Measurements from ENCODE around the gene CLEC18B.
"Not testable (repeated sequence)": the region's sequence is repeated elsewhere in the genome, so short reads cannot be mapped to it uniquely, and the experiment has no call there.

Gene CLEC18B

GRCh38 chr16:74404148-74404933 is 16.9 kb downstream of the CLEC18B start:
- not testable (repeated sequence) for DNase-seq

DNA sequence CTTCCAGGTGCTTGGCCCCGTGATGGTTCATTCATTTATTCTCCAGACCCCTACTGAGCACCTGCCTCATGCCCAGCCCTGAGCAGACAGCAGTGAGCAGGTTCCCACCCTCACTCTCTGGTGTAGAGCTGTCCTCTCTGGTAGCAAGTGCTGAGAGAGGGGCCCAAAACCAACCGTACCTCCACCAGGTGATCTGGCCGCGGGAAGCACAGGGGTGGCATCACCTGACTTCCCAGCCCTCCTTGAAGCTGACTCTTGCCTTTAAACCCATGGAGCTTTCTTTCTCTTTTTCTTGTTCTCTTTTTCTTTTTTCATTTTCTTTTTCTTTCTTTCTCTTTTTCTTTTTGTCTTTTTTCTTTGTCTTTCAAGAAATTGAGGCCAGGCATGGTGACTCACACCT is 21.0 kb downstream of the CLEC18B start:
- not testable (repeated sequence) for DNase-seq

GRCh38 chr16:74398212-74398895 is 22.9 kb downstream of the CLEC18B start:
- DNase-seq, result peak; percentile 33

DNA sequence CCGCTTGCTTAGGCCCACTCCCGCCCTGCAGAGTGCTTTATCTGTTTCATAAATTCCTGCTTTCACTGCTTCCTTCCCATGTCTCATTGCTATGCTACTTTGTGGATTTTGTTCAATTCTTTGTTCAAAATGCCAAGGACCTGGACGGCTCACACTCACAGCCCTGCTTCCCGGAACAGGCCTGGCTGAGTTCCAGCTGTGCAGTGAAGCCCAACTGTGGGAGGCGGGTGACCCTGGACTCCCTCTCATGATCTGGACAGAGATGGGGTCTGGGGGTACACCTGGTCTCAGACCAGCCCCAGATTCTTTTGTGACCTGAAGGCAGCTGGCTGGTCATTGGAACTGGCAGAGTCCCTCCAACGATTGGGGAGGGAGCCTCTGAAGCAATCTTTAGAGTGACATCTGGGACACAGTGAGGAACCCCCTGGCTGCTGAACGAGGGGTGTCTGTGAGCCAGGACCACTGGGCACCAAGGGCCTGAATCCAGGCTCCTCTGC is 24.7 kb downstream of the CLEC18B start:
- peak; percentile 46 for DNase-seq

- DNase-seq, result not testable (repeated sequence)
Observed at GRCh38 chr16:74394604-74395003, 26.7 kb downstream of the CLEC18B start.

- DNase-seq, result not testable (repeated sequence)
Observed at GRCh38 chr16:74394131-74394530, 27.1 kb downstream of the CLEC18B start.

GRCh38 chr16:74391454-74392050 is 29.7 kb downstream of the CLEC18B start:
- DNase-seq, result not testable (repeated sequence)

DNA sequence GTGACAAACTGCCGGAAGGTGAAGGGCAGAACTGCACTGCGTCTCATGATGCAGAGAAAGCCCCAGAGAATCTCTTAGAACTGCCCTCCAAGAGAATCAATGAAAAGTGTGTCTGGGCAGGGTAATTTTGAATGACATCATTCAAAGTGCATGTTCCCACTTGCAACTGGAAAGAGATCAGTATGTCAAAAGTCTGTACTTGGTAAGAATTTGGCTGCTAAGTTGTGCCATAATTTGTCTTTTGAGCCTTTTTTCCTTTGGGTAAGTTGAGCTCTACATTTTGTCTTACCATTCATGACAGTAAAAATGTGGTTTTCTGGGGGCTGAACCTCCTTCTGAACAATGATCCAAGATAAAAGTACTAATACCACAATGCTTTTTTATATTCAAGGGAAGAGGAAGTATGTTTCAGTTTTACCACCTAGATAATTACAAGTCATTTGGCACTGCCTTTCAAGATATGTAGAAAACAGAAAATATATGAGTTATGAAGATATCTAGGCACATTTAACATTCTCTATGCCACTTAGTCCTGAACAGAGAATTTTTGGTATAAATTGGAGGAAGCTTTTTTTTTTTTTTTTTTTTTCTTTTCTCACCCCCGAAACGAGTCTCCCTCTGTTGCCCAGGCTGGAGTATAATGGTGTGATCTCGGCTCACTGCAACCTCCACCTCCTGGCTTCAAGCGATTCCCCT is 38.8 kb downstream of the CLEC18B start:
- not testable (repeated sequence) for DNase-seq

GRCh38 chr16:74373847-74374184 is 47.5 kb downstream of the CLEC18B start:
- not testable (repeated sequence) for DNase-seq

DNA sequence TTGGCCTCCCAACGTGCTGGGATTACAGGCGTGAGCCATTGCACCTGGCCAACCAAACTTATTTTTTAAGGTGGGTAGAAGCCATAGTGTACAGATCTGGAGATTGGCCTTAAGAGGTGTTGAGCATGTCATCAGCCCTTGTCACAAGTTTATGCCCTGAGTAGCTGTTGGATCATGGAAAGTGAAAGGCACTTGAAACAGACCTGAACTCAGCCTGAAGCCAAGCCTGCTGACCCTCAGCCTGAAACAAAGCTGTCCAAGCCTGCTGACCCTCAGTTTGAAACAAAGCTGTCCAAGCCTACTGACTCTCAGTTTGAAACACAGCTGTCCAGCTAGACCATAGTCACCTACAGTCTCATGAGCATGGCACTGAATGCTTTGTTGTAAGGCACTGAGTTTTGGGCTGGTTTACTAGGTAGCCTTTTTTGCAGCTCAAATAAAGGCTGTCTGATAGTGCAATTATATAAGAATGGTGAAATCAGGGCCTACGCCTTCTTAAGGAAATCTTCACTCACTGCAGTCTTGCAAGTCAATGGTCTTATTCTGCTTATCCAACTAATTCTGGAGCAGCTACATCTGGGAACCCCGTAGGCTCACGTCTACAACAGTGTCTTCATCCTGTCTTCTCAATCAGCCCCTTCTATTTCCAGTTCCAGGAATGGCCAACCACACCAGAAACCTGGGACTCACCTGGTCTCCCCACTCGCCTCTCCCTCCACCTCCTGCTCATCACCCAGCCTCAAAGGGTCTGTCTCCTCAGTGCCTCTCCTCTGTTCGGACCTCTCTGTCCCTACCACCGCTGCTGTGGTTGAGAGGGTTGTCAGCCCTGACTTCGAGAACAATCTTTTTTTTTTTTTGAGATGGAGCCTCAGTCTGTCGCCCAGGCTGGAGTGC is 48.1 kb downstream of the CLEC18B start:
- peak; percentile 18 for DNase-seq

DNA sequence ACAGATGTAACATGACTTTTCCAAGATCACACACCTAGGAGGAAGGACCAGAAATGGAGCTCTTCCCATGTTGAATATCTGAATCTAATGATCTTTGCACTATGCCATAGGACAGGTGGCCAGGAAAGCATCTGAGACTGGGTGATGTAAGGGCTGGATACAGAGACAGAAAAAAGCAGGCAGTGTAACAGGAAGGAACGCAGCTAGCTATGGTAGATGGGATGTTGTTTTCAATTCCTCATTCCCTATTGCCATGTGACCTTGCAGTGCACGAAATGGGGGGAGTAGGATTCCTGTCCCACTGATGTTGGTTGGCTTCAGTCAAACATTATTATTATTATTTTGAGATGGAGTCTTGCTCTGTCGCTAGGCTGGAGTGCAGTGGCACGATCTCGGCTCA is 48.9 kb downstream of the CLEC18B start:
- DNase-seq, result no peak

GRCh38 chr16:74370338-74371135 is 50.7 kb downstream of the CLEC18B start:
- DNase-seq, result not testable (repeated sequence)

GRCh38 chr16:74368002-74368911 is 53.0 kb downstream of the CLEC18B start:
- DNase-seq, result peak; percentile 98

DNA sequence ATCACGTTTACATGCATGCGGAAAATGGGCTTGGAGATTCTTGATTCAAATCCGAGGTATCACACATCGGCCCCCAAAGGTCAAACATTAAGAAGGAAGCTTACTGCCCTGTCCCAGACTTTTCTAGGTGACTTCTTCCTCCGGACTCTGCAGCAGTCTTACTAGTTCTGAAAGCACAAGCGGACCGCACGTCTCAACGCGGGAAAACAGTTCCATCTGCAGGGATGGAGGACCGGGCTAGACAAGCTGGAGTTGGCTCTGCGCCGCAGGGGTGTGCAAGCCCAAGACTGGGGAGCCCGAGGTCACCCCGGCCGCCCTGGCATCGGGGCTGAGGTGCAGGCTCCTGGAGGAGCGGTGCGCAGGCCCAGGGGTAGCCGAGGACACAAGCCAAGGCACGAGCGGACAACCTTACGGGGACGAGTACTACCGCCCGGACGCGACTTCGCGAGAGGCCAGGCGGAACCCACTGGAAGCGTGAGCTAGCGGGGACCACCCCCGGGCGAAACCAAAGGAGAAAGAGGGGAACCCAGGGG is 53.7 kb downstream of the CLEC18B start:
- peak; percentile 70 for DNase-seq

DNA sequence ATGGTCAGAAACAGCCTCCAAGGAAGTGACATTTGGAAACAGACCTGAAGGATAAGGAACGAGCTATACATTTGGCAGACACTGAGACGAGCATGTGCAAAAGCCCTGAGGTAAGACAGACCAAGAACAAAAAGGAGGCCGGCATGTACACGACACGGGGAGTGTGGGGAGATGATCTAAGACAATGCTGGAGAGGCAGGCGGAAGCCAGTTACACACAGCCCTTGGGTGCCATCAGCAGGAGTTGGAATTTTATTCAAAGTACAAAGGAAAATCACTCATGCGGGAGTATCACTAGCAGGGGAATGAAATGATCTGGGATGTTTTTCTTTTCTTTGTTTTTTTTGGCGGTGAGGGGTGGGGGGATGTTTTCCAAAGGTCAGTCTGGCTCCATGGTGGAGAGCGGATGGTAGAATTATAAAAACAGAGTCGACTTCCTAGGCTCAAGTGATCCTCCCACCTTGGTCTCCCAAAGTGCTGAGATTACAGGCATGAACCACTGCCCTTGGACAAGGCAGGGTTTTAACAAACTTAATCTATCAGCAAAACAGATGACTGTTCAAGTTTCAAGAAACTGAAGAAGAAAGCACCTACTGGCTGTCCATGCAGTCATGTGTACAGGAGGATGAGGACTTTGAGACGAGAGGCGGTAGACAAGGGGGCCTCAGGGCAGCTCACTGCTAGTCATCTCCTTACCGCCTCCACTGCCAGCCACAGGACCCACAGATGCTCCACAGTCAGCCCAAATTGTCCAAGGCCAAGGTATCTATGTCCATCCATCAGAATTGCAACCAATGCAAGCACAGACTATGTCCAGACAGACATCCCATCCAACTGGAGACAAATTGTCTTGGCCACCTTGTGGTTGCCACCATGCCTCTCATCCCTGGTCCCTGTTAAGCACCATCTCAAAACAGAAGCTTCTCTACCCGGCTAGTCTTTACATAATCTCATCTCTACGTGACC is 59.4 kb downstream of the CLEC18B start:
- DNase-seq, result not testable (repeated sequence)

All from femur (tissue), 1 donor.